GM12873 (cell line): ENCODE data around the gene TXNL1.

Source experiments
- TF ChIP-seq, protein P1 (sequence below): IDR thresholded peaks from 2 replicates; pipeline ENCODE4 v1.5.1; 2012; ENCODE audit warnings: low read depth, mild to moderate bottlenecking, moderate library complexity, low read length, control low read depth; ENCODE audit not compliant: insufficient read depth; ENCODE audit errors: missing control alignments

Gene TXNL1

DNA sequence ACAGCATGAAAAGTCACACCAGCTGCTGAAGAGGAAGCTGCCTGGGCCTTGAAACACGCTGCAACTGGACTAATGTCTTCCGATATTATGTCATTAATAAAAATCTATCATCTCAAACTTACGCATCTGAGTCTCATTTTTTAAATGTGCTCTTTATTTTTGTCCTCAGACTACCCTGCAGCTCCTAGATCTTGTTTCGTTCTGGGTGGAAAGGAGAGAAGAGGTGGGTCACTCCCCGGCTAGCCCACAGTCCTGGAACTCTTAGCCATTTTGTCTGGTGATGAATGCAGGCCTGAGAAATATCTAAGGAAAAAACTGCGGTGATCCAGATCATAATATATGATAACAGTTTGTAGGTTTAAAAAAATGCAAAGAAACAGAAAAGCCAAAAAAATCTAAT lies 73.3 kb downstream of the TXNL1 start:
- TF ChIP-seq, protein P1, sequence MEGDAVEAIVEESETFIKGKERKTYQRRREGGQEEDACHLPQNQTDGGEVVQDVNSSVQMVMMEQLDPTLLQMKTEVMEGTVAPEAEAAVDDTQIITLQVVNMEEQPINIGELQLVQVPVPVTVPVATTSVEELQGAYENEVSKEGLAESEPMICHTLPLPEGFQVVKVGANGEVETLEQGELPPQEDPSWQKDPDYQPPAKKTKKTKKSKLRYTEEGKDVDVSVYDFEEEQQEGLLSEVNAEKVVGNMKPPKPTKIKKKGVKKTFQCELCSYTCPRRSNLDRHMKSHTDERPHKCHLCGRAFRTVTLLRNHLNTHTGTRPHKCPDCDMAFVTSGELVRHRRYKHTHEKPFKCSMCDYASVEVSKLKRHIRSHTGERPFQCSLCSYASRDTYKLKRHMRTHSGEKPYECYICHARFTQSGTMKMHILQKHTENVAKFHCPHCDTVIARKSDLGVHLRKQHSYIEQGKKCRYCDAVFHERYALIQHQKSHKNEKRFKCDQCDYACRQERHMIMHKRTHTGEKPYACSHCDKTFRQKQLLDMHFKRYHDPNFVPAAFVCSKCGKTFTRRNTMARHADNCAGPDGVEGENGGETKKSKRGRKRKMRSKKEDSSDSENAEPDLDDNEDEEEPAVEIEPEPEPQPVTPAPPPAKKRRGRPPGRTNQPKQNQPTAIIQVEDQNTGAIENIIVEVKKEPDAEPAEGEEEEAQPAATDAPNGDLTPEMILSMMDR, result no peak

DNA sequence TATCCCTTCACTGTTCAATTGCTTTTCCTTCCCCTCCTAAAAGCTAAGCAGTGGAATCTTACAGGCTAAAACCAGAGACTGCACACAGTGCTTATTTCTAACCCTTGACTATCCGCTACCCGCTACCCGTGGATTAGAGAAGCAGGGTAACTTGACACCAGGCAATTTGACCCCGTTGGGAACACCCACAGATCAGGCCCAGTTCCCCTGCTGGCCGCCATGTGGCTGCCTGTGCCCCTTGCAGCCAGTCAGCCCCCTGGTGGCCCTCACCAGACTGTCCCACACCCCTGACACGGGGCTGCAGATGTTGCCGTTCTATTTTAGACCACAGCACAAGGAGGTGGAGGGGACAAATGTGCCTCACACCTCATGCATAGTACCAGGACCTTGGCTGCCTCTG lies 74.8 kb downstream of the TXNL1 start:
- TF ChIP-seq, protein P1, result peak; percentile 38

DNA sequence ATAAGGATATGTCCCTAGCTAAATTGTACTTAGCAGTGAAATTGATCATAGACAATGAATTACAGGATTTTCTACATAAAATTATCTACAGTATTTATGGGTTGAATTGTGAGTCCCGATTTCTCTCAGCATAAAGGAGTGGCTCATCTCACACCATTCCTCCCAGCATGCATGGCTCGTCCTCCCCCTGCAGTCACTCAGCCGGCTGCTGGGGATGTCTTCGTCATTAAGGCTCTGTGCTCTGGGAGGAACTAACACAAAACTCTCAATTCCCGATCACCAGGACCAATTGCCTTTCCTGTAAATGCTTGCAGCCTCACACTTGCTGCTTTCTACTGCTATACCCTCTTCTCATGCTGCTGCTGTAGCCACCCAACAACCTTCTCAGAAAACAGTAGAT lies 75.9 kb downstream of the TXNL1 start:
- TF ChIP-seq, protein P1, result no peak

DNA sequence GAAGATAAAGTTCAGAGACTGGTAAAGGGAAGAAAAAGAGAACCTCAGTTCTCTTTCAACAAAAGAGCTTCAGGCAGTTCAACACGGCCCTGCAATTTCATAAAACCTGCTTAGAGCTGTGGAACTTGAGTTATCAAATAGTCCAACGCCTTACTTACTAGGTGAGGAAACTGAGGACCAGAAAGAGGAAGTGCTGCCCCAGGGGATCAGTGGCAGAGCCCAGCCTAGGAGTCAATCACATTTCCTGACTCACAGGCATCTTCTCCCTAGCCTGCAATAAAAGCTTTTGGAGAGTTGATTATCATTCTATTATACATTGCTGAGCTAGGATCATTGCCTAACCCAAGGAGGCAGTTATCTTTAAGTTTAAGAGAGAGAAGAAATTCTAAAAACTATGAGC lies 77.4 kb downstream of the TXNL1 start:
- TF ChIP-seq, protein P1, result no peak

DNA sequence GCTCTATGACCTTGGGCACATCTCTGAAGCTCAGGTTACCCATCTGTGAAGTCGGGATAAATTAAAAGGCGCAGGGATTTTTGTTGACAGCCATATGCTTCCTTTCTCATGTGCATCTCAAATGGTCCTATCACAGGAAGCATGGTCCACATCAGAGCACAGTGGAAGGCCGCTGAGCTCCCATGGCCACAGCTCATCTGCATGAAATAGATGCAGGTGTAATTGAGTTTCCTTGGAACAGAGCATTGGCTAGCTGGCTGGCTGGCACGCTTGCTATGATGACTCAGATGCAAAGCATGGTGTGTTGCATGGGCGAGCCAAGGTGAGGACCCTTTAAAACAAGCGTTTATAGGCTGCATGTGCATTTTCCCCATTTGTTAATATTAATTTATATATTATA lies 79.3 kb downstream of the TXNL1 start:
- TF ChIP-seq, protein P1, result no peak

DNA sequence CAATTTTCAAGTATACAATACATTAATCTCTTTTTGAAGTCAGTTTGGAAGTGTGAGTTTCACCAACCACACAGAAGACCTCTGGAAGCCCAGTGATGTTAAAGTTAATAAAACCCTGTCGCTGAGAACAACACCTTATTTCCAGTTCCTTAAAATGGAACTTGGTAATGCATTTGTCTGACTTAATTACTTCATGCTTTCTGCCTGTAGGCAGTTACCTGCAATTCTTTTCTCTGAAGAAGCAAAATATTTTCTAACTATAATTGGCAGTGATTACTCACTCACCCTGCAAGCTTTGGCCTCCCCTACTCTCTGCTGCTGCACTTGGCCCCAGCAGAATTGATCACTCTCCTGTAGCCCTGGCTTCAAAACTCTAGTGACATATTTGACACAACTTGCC lies 81.5 kb downstream of the TXNL1 start:
- TF ChIP-seq, protein P1, result no peak

DNA sequence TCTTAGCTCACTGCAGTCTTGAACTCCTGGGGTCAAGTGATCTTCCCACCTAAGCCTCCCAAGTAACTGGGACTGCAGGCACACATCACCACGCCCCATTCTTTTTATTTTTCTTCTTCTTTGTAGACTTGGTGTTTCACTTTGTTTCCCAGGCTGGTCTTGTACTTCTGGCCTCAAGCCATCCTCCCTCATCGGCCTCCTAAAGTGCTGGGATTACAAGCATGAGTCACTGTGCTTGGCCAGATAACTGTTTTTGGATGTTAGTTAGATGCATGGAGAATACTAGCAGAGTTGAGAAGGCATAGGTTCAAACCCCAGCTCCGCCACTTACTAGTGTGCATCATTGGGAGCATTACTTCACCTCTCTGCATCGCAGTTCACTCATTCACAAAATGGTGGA lies 88.3 kb downstream of the TXNL1 start:
- TF ChIP-seq, protein P1, result no peak
